Loucy (cell line): ENCODE data around the gene GAS2L3.

ENCODE experiments used
- CTCF ChIP-seq: fragments of 200-600 bp; sonication (generic); conservative IDR thresholded peaks from 2 replicates; pipeline ENCODE4 v1.5.1; 2014; ENCODE audit warnings: mild to moderate bottlenecking, antibody characterized with exemption, low read length
- EZH2phosphoT487 ChIP-seq: fragments of 200-600 bp; IDR thresholded peaks from 2 replicates; pipeline ENCODE4 v1.6.1; 2018; ENCODE audit warnings: antibody characterized with exemption, mild to moderate bottlenecking, moderate library complexity, borderline replicate concordance

DNA sequence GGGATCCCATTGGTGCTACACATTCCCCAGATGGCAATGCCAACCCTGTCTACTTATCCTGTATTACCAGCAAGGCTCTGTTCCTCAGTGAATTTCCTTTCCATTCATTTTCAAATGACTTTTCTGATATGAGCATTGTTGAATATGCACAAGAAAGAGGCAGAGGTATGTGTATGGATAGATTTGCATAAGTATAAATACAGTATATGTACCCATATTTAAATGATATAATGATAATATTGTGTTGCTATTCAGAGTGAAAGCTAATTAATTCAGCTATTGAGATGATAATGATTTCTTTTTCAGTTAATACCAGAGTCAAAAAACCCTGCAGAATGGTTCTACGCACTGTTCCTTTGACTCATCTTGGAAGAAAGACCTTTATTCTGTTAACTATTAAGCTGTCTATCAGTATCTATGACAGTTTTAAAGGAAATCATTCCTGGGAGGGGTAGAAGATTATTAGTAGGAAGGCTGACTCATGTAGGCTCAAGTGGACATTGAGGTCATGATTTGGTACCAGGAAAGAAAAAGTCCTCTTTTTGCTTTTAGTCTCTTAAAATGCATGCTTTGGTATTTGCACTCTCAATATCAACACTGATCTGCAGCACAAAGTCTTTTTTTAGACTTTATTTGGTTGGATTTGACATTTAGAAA is 44.9 kb upstream of the GAS2L3 start:
- TF ChIP-seq CTCF (no peak), EZH2phosphoT487 (no peak)
